Esophagus squamous epithelium (tissue), 5 donors: ENCODE data around the gene CNBD2. TPM values are rescaled to one million over a fixed set of nuclear protein-coding genes. Genes with fewer than 3 reads are reported as not detected.

Experiments
- DNase-seq: peaks from one replicate; lab custom pipeline; 2025; lab: John Stamatoyannopoulos, UW
- H3K27ac ChIP-seq, 4 donors: fragments of 200-600 bp; sonication (generic); one replicate each; pipeline ENCODE4 v1.5.1; 2016 to 2019; ENCODE audit warnings: mild to moderate bottlenecking in 1 of 4
- H3K27me3 ChIP-seq, 4 donors: fragments of 200-600 bp; sonication (generic); 1 replicate in 3 of 4; 2 replicates in 1 of 4; pipeline versions ENCODE4 v1.5.1 to v1.6.0; 2017 to 2021; ENCODE audit warnings: antibody characterized with exemption in 1 of 4
- H3K36me3 ChIP-seq, 3 donors: fragments of 200-600 bp; sonication (generic); one replicate each; pipeline ENCODE4 v1.5.1; 2016 to 2019
- H3K4me1 ChIP-seq, 3 donors: fragments of 200-600 bp; sonication (generic); one replicate each; pipeline ENCODE4 v1.5.1; 2017 to 2019
- H3K4me3 ChIP-seq, 4 donors: fragments of 200-600 bp; sonication (generic); 1 replicate in 3 of 4; 2 replicates in 1 of 4; pipeline ENCODE4 v1.5.1; 2016 to 2019; ENCODE audit warnings: mild to moderate bottlenecking in 2 of 4, moderate library complexity in 1 of 4
- H3K9me3 ChIP-seq, 3 donors: fragments of 200-600 bp; sonication (generic); one replicate each; pipeline ENCODE4 v1.5.1; 2016 to 2019
- POLR2A ChIP-seq, 4 donors: fragments of 450-650 bp; IDR thresholded peaks; one replicate each; pipeline ENCODE4 v1.6.1; 2017; ENCODE audit warnings: antibody characterized with exemption in 4 of 4, mild to moderate bottlenecking in 4 of 4, moderate library complexity in 3 of 4
- WGBS, 2 donors: methylation state at CpG; one replicate each; pipeline ENCODE4 v1.1.5; 2018; 5-methylcytosine and 5-hydroxymethylcytosine counted together
- intact Hi-C: fragments of 100-400 bp; cut with DNase I; formaldehyde crosslinking; loops from one replicate; pipeline ENCODE4 v1.15.0; 2022
- total RNA-seq, 4 donors: library from RNA; depleted of rRNA; stranded (reverse); fragments of >200 nt; gene quantifications; one replicate each; pipeline ENCODE4 v1.1.0, GENCODE V29; 2016
- TF ChIP-seq, protein P1 (sequence below), 6 experiments: fragments of 450-650 bp in 4 of 6; fragments of 200-600 bp in 2 of 6; sonication (generic) in 2 of 6; IDR thresholded peaks; one replicate each; pipeline ENCODE4 v1.5.1; 2016 to 2019; ENCODE audit warnings: antibody characterized with exemption in 6 of 6, mild to moderate bottlenecking in 4 of 6, moderate library complexity in 4 of 6
- donor health status: DM: yes; HTN: yes; CAD: no.

Gene CNBD2
- total RNA-seq, 4 donors from 2014 or later = 4.0 to 15.3 (median 4.6) TPM

DNA sequence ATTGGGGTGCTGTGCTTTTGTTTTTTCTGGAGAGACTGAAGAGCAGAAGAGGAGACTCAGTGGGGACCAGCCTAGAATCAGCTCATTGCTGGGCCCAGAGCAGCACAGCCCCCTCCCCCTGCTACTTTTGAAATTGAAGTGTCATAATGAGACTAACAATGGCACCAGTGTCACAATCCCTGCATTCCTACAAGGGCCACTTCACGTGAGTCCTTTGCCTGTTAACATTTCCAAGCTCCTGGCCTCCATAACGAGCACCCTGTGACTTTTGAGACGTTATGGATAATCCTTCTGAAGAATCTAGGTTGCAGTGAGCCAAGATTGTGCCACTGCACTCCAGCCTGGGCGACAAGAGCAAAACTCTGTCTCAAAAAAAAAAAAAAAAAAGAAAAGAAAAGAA, 41.7 kb downstream of the CNBD2 start:
- 64 to 74% methylated on average over 3 to 4 of the region's 4 CpGs for WGBS, 2 donors
- intact Hi-C loops = no loop called here
- Histone ChIP-seq H3K27ac (no peak overlapping the region), H3K9me3 (no peaks in the 10 kb centered on the region), H3K4me3 (no peak overlapping the region), H3K4me1 (no peaks in the 10 kb centered on the region), H3K27me3 (no peaks in the 10 kb centered on the region), H3K36me3 (no peaks in the 10 kb centered on the region)
- TF ChIP-seq POLR2A (IDR thresholded peaks at IDR 0.05) = no peak
- TF ChIP-seq, protein P1, sequence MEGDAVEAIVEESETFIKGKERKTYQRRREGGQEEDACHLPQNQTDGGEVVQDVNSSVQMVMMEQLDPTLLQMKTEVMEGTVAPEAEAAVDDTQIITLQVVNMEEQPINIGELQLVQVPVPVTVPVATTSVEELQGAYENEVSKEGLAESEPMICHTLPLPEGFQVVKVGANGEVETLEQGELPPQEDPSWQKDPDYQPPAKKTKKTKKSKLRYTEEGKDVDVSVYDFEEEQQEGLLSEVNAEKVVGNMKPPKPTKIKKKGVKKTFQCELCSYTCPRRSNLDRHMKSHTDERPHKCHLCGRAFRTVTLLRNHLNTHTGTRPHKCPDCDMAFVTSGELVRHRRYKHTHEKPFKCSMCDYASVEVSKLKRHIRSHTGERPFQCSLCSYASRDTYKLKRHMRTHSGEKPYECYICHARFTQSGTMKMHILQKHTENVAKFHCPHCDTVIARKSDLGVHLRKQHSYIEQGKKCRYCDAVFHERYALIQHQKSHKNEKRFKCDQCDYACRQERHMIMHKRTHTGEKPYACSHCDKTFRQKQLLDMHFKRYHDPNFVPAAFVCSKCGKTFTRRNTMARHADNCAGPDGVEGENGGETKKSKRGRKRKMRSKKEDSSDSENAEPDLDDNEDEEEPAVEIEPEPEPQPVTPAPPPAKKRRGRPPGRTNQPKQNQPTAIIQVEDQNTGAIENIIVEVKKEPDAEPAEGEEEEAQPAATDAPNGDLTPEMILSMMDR (IDR thresholded peaks at IDR 0.05) = no peak
- no peak for DNase-seq

DNA sequence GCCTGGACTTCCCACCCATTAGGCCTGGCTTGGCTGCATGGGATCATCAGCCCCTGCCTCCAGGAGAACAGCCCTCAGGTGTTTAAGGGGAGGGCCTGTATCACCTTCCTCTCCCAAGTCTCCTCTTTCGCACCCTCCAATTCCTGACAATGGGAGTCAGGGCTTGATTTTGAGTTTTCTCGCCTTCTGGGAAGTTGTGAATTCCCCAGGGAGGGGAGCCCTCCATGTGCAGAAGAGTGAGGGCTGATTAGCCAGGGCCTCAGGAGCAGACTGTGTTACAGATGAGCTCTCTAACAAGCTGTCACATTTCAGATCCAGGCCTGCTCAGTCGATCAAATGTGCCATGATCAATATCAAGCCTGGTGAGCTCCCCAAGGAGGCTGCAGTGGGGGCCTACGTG, 42.4 kb downstream of the CNBD2 start:
- intact Hi-C loops = no loop called here
- WGBS, 2 donors = 88 to 100% methylated on average over 3 to 4 of the region's 4 CpGs
- Histone ChIP-seq H3K27me3 (no peaks in the 10 kb centered on the region), H3K4me3 (no peak overlapping the region), H3K4me1 (no peaks in the 10 kb centered on the region), H3K36me3 (no peaks in the 10 kb centered on the region), H3K27ac (no peak overlapping the region), H3K9me3 (no peaks in the 10 kb centered on the region)
- TF ChIP-seq, protein P1 (IDR thresholded peaks at IDR 0.05) = no peak
- no peak for TF ChIP-seq POLR2A (IDR thresholded peaks at IDR 0.05)
- no peak for DNase-seq

DNA sequence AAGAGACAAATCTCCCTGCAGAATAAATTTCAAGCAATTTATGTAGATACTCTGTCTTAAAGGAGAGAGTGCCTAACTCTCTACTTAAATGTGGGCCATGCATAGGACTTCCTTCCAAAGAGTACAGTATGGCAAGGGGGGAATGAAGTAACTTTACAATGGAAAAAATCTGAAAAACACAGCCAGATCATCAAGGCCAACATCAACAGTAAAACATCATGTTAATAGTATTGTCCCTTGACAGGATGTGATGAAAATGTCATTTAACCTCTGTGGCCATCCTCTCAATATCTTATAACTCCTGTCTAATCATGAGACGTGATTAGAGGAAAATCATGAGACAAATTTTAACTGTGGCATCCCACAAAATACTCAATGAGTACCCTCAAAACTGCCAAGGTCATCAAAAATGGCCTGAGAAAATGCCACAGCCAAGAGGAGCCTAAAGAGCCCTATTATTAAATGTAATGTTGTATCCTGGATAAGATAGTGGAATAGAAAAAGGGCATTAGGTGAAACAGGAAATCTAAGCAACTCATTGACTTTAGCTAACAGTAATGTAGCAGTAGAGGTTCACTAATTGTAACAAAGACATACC, 47.5 kb downstream of the CNBD2 start:
- no peaks in the 10 kb centered on the region for H3K27me3 ChIP-seq
- 88 to 89% methylated on average over 1 of the region's 1 CpG for WGBS, 2 donors
- DNase-seq = no peak
- H3K9me3 ChIP-seq = no peaks in the 10 kb centered on the region
- TF ChIP-seq, protein P1 (IDR thresholded peaks at IDR 0.05) = no peak
- TF ChIP-seq POLR2A (IDR thresholded peaks at IDR 0.05) = no peak
- peaks cover 0 to 15% (median 10%) of the 10 kb centered on the region in 3 donors for H3K4me1 ChIP-seq
- no peak overlapping the region for H3K4me3 ChIP-seq
- no peak overlapping the region for H3K27ac ChIP-seq
- intact Hi-C loops = no loop called here
- no peaks in the 10 kb centered on the region for H3K36me3 ChIP-seq

DNA sequence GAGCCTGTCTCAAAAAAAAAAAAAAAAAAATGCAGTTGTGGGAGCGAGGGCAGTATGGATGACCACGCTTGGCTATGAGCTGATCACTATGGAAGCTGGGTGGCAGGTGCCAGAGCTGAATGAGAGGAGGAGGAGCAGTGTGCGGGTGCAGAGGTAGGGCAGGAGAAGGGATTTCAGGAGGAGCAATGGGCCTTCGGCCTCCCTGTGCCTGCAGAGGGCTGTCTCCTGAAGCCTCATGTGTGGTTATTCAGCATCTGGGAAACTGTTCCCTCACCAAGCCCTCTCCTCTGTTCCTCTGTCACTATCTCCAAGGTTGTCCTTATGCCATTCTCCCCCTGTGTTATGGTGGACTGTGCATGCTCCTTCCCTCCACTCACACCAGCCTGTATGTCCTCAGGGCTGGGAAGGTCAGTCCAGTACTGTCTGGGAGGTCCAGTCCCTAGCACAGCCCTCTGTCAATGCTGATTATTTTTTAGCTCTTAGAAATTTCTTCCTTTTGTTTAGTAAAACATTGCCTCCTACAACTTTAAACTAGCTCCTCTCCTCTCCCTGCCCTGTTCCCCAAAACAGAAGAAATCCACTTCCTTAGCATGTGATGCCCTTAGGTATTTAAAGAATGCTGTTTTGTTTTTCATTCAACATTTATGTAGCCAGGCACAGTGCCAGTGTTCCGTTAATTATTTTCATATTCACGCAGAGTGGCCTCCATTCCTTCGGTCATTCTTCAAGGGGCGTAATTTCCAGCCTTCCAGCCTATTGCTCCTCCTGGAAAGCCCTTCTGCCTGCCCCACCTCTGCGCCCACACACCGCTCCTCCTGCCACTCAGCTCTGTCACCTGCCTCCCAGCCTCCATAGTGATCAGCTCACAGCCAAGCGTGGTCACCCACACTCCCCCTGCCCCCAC, 48.9 kb downstream of the CNBD2 start:
- Histone ChIP-seq H3K27ac (peak overlapping the region in 2 of 4 donors; percentile 23 to 24), H3K9me3 (no peaks in the 10 kb centered on the region)

More for the DNA sequence above, 48.9 kb downstream of the CNBD2 start:
- no peak for DNase-seq
- TF ChIP-seq, protein P1 (IDR thresholded peaks at IDR 0.05) = no peak
- no peak for TF ChIP-seq POLR2A (IDR thresholded peaks at IDR 0.05)
- intact Hi-C loops = no loop called here
- peaks cover 0 to 15% (median 10%) of the 10 kb centered on the region in 3 donors for H3K4me1 ChIP-seq
- WGBS, 2 donors = 62 to 68% methylated on average over 11 of the region's 11 CpGs
- H3K4me3 ChIP-seq = no peak overlapping the region
- H3K27me3 ChIP-seq = no peaks in the 10 kb centered on the region
- H3K36me3 ChIP-seq = no peaks in the 10 kb centered on the region
